OCI-LY7 (cell line): ENCODE measurements around the gene ANGPTL8. TPM values are rescaled to one million over a fixed set of nuclear protein-coding genes. Genes with fewer than 3 reads are reported as not detected.

Source experiments
- BruUV-seq: library from RNA; stranded (reverse); fragments of 400-500 nt; replicated peaks from 2 replicates; lab custom pipeline; 2021; lab: Mats Ljungman, UMichigan
- CTCF ChIA-PET: fragments of 300-600 bp; sonication (Branson Sonifier 250); formaldehyde crosslinking; loops from one replicate; lab custom pipeline; 2022; ENCODE audit warnings: antibody characterized with exemption; ENCODE audit not compliant: unreplicated experiment; lab: Charles Lee
- POLR2A ChIA-PET: fragments of 300-600 bp; sonication (Branson Sonifier 250); formaldehyde crosslinking; loops from one replicate; lab custom pipeline; 2022; ENCODE audit warnings: antibody characterized with exemption; lab: Charles Lee
- DNase-seq: peaks from one replicate; pipeline ENCODE4 v3.0.0-alpha.2; 2015; ENCODE audit warnings: low spot score
- H2AFZ ChIP-seq: fragments of 200-600 bp; sonication (generic), shearing (Covaris generic); 2 replicates; pipeline ENCODE4 v1.6.1; 2014; ENCODE audit warnings: mild to moderate bottlenecking, antibody characterized with exemption, low read length, moderate library complexity
- H3K27ac ChIP-seq: fragments of 200-600 bp; sonication (generic); 2 replicates; pipeline ENCODE4 v1.5.1; 2014; ENCODE audit warnings: mixed run types, low read depth, mild to moderate bottlenecking, moderate library complexity, low read length, inconsistent platforms; ENCODE audit not compliant: poor library complexity, severe bottlenecking
- H3K36me3 ChIP-seq: fragments of 200-600 bp; sonication (generic); 2 replicates; pipeline ENCODE4 v1.6.1; 2014; ENCODE audit warnings: mild to moderate bottlenecking, antibody characterized with exemption, low read length, moderate library complexity, mixed read lengths; ENCODE audit not compliant: insufficient read depth
- H3K4me1 ChIP-seq: fragments of 200-600 bp; sonication (generic); 2 replicates; pipeline ENCODE4 v1.5.1; 2014; ENCODE audit warnings: mild to moderate bottlenecking, low read length; ENCODE audit not compliant: insufficient read depth, poor library complexity, severe bottlenecking
- H3K4me2 ChIP-seq: fragments of 200-600 bp; sonication (generic); 2 replicates; pipeline ENCODE4 v1.6.1; 2014; ENCODE audit warnings: mild to moderate bottlenecking, low read length
- H3K4me3 ChIP-seq: fragments of 200-600 bp; sonication (generic); 2 replicates; pipeline ENCODE4 v1.5.1; 2014; ENCODE audit warnings: mild to moderate bottlenecking, low read depth, low read length; ENCODE audit not compliant: poor library complexity, severe bottlenecking
- H3K79me2 ChIP-seq: fragments of 200-600 bp; sonication (generic); 2 replicates; pipeline ENCODE4 v1.6.1; 2016; ENCODE audit warnings: low read depth, mild to moderate bottlenecking, low read length, moderate library complexity, mixed read lengths; ENCODE audit not compliant: insufficient read depth
- H3K9me2 ChIP-seq: fragments of 200-600 bp; sonication (generic); 2 replicates; pipeline ENCODE4 v1.6.1; 2016; ENCODE audit warnings: mild to moderate bottlenecking, low read length, mixed read lengths; ENCODE audit not compliant: insufficient read depth
- H3K9me3 ChIP-seq: fragments of 200-600 bp; sonication (generic); 2 replicates; pipeline ENCODE4 v1.6.1; 2014; ENCODE audit warnings: mild to moderate bottlenecking, mixed run types, low read length, mixed read lengths
- H4K20me1 ChIP-seq: fragments of 200-600 bp; sonication (generic); 2 replicates; pipeline ENCODE4 v1.6.1; 2014; ENCODE audit warnings: mild to moderate bottlenecking, antibody characterized with exemption, low read length, moderate library complexity, mixed read lengths; ENCODE audit not compliant: insufficient read depth
- EZH2phosphoT487 ChIP-seq: fragments of 200-600 bp; sonication (generic); IDR thresholded peaks from 2 replicates; pipeline ENCODE4 v1.6.1; 2018; ENCODE audit warnings: low read depth, borderline replicate concordance, mild to moderate bottlenecking, mixed run types, antibody characterized with exemption, low read length, moderate library complexity, mixed read lengths
- intact Hi-C: fragments of 100-400 bp; cut with micrococcal nuclease; formaldehyde crosslinking; loops from one replicate; pipeline ENCODE4 v1.10.0; 2022; ENCODE audit not compliant: unreplicated experiment
- total RNA-seq, 2 experiments: library from RNA; depleted of rRNA in 1 of 2; stranded (reverse); fragments of >200 nt in 1 of 2; shearing (Covaris generic) in 1 of 2; gene quantifications; 2 replicates each; pipeline ENCODE4 v1.2.3, GENCODE V29; 2014 to 2022
- TF ChIP-seq, protein P1 (sequence below): fragments of 200-600 bp; sonication (generic); conservative IDR thresholded peaks from 2 replicates; pipeline ENCODE4 v1.5.1; 2014; ENCODE audit warnings: mild to moderate bottlenecking, antibody characterized with exemption, low read length, moderate library complexity, mixed read lengths

Gene ANGPTL8
- total RNA-seq, 2 experiments from 2014 or later: not detected

DNA sequence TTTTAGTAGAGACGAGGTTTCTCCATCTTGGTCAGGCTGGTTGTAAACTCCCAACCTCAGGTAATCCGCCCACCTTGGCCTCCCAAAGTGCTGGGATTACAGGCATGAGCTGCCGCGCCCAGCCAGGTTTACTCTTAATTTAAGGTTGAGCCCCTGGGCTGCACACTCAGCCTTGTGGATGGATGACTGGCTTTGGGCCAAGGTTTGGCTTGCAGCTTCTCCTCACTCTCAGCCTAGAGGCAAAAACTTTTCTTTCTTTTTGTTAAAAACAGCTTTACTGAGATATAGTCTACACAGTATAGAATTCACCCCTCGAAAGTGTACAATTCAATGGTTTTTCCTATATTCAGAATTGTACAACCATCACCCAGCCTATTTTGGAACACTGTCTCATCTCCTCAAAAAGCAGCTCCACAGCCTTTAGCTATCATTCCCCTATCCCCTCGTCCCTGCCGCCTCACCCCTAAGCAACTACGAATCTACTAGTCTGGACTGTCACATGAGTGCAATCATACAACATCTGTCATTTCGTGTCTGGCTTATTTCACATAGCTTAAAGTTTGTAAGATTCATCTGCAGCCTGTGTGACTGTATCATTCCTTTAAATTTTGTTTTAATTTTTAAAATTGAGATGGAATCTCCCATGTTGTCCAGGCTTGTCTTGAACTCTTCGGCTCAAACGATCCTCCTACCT is 42.1 kb downstream of the ANGPTL8 start:
- Histone ChIP-seq H3K4me1 (peaks cover 8% of the 10 kb centered on the region), H3K27ac (no peak overlapping the region), H3K9me3 (no peaks in the 10 kb centered on the region), H4K20me1 (no peaks in the 10 kb centered on the region), H3K36me3 (no peaks in the 10 kb centered on the region), H2AFZ (no peak overlapping the region), H3K9me2 (no peaks in the 10 kb centered on the region), H3K4me2 (no peak overlapping the region), H3K4me3 (no peak overlapping the region), H3K79me2 (no peaks in the 10 kb centered on the region)
- ChIA-PET CTCF (no interaction called here), POLR2A (no interaction called here)
- intact Hi-C loops: no loop called here
- DNase-seq: no peak
- BruUV-seq: no TSS peak
- TF ChIP-seq, protein P1, sequence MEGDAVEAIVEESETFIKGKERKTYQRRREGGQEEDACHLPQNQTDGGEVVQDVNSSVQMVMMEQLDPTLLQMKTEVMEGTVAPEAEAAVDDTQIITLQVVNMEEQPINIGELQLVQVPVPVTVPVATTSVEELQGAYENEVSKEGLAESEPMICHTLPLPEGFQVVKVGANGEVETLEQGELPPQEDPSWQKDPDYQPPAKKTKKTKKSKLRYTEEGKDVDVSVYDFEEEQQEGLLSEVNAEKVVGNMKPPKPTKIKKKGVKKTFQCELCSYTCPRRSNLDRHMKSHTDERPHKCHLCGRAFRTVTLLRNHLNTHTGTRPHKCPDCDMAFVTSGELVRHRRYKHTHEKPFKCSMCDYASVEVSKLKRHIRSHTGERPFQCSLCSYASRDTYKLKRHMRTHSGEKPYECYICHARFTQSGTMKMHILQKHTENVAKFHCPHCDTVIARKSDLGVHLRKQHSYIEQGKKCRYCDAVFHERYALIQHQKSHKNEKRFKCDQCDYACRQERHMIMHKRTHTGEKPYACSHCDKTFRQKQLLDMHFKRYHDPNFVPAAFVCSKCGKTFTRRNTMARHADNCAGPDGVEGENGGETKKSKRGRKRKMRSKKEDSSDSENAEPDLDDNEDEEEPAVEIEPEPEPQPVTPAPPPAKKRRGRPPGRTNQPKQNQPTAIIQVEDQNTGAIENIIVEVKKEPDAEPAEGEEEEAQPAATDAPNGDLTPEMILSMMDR: no peak
- no peak for TF ChIP-seq EZH2phosphoT487

DNA sequence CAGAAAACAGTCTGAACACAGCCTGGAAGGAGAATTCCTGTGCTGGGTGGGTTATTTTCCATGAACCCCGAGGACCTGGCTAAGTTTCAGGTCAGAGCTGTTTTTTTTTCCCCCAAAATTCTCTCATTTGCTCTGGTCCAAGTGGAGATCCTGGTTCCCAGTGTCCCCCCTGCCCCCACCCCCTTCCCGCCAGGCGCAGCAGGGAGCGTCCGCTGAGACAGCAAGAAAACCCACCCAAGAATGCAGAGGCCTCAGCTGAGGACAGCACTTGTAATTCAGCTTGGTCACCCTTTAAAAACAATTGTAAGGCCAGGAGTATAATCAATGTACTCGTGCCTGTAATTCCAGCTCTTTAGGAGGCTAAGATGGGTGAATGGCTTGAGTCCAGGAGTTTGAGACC is 45.1 kb downstream of the ANGPTL8 start:
- no peak for TF ChIP-seq EZH2phosphoT487
- TF ChIP-seq, protein P1: no peak

DNA sequence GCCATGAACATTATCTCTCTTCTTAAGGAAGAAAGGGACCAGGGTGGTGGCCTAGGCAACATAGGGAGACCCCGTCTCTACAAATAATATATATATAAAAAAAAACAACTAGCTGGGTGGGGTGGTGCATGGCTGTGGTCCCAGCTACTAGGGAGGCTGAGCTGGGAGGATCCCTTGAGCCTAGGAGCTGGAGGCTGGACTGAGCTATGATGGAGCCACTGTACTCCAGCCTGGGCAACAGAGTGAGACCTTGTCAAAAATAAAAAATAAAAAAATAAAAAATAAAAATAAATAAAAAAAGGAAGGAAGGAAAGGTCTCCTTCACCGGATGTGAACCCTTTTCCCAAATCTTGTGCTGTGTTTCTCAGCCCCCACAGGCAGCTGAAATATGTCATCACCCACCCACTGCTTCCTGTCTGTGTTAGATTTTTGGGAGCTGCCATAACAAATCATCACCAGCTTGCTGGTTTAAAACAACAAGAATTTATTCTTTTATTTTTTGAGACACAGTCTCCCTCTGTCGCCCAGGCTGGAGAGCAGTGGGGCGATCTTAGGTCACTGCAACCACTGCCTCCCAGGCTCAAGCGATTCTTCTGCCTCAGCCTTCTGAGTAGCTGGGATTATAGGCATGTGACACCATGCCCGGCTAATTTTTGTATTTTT is 47.0 kb downstream of the ANGPTL8 start:
- Histone ChIP-seq H2AFZ (no peak overlapping the region), H3K4me3 (no peak overlapping the region), H3K4me1 (peaks cover 3% of the 10 kb centered on the region), H3K79me2 (no peaks in the 10 kb centered on the region), H4K20me1 (no peaks in the 10 kb centered on the region), H3K27ac (no peak overlapping the region), H3K9me3 (no peaks in the 10 kb centered on the region), H3K9me2 (no peaks in the 10 kb centered on the region), H3K36me3 (no peaks in the 10 kb centered on the region), H3K4me2 (no peak overlapping the region)
- ChIA-PET POLR2A (no interaction called here), CTCF (no interaction called here)
- BruUV-seq: no TSS peak
- no peak for DNase-seq
- TF ChIP-seq, protein P1: no peak
- no peak for TF ChIP-seq EZH2phosphoT487
- intact Hi-C loops: no loop called here

More for the DNA sequence above, 45.1 kb downstream of the ANGPTL8 start:
- Histone ChIP-seq H4K20me1 (no peaks in the 10 kb centered on the region), H3K79me2 (no peaks in the 10 kb centered on the region), H3K4me2 (no peak overlapping the region), H3K9me2 (no peaks in the 10 kb centered on the region), H3K4me3 (no peak overlapping the region), H3K9me3 (no peaks in the 10 kb centered on the region), H3K27ac (no peak overlapping the region), H3K4me1 (peaks cover 7% of the 10 kb centered on the region), H2AFZ (no peak overlapping the region), H3K36me3 (no peaks in the 10 kb centered on the region)
- CTCF ChIA-PET: no interaction called here
- BruUV-seq: no TSS peak
- no peak for DNase-seq
- POLR2A ChIA-PET: interaction anchor here (0.7 kb wide), 1 partner anchor 85 kb away, joined by 3 read pairs; no protein-coding TSS in a partner anchor
- intact Hi-C loops: no loop called here
